H1 (cell line): ENCODE results near the gene SHISAL1. TPM values are rescaled to one million over a fixed set of nuclear protein-coding genes. Genes with fewer than 3 reads are reported as not detected.

Source experiments
- CTCF ChIA-PET: fragments of 300-600 bp; sonication (Branson Sonifier 250); formaldehyde crosslinking; loops from one replicate; lab custom pipeline; 2021; ENCODE audit not compliant: partially characterized antibody; lab: Charles Lee
- POLR2A ChIA-PET: fragments of 300-600 bp; sonication (Branson Sonifier 250); formaldehyde crosslinking; loops from one replicate; lab custom pipeline; 2021; ENCODE audit warnings: inconsistent platforms; ENCODE audit not compliant: partially characterized antibody; lab: Charles Lee
- DNase-seq, 2 experiments: peaks; one replicate each; pipeline versions ENCODE4 v3.0.0 to v3.0.0-alpha.2; 2010 to 2022; ENCODE audit warnings: low spot score in 2 of 2, low read depth in 1 of 2, mixed read lengths in 1 of 2
- FAIRE-seq: peaks from 2 replicates; lab custom pipeline; 2011; peaks lifted over from hg19 to GRCh38; lab: Jason Lieb, UNC
- H2AFZ ChIP-seq: 2 replicates; pipeline ENCODE4 v1.8.1; 2012; ENCODE audit warnings: low read length, inconsistent platforms
- H2AK5ac ChIP-seq: 2 replicates; pipeline ENCODE4 v1.6.1; 2013; ENCODE audit warnings: low read depth, low read length
- H2BK120ac ChIP-seq: replicated peaks from 2 replicates; pipeline ENCODE3; 2013; ENCODE audit warnings: low read depth, low read length, inconsistent platforms
- H2BK12ac ChIP-seq: 2 replicates; pipeline ENCODE4 v1.6.1; 2013; ENCODE audit warnings: low read depth, low read length
- H2BK15ac ChIP-seq: 2 replicates; pipeline ENCODE4 v1.6.1; 2013; ENCODE audit warnings: low read length
- H2BK20ac ChIP-seq: 2 replicates; pipeline ENCODE4 v1.6.1; 2013; ENCODE audit warnings: low read length
- H2BK5ac ChIP-seq: 2 replicates; pipeline ENCODE4 v1.6.1; 2013; ENCODE audit warnings: low read depth, low read length
- H3K14ac ChIP-seq: 2 replicates; pipeline ENCODE4 v1.6.1; 2013; ENCODE audit warnings: inconsistent platforms; ENCODE audit not compliant: insufficient read length
- H3K18ac ChIP-seq: 2 replicates; pipeline ENCODE4 v1.6.1; 2013; ENCODE audit warnings: low read length; ENCODE audit errors: extremely low read depth
- H3K23ac ChIP-seq: 2 replicates; pipeline ENCODE4 v1.6.1; 2013; ENCODE audit warnings: inconsistent platforms; ENCODE audit not compliant: insufficient read length
- H3K23me2 ChIP-seq: 2 replicates; pipeline ENCODE4 v1.6.1; 2013; ENCODE audit warnings: low read depth, low read length
- H3K27ac ChIP-seq: 2 replicates; pipeline ENCODE4 v1.6.1; 2011; ENCODE audit warnings: low read depth, low read length, inconsistent platforms
- H3K27me3 ChIP-seq, 4 experiments: replicated peaks in 1 of 4; 1 replicate in 1 of 4; 2 replicates in 3 of 4; pipeline versions ENCODE4 v1.6.1 to v1.8.1; 2011 to 2013; ENCODE audit warnings: low read length in 3 of 4, mild to moderate bottlenecking in 3 of 4, inconsistent platforms in 2 of 4, mixed read lengths in 2 of 4, moderate library complexity in 1 of 4; ENCODE audit not compliant: control insufficient read depth in 3 of 4, insufficient read depth in 3 of 4; ENCODE audit errors: extremely low read depth in 1 of 4
- H3K36me3 ChIP-seq, 4 experiments: 2 replicates each; pipeline versions ENCODE4 v1.6.1 to v1.8.1; 2011 to 2013; ENCODE audit warnings: mild to moderate bottlenecking in 4 of 4, low read length in 3 of 4, moderate library complexity in 2 of 4, control low read depth in 1 of 4, inconsistent platforms in 1 of 4; ENCODE audit not compliant: insufficient read depth in 4 of 4, control insufficient read depth in 2 of 4
- H3K4ac ChIP-seq: replicated peaks from 2 replicates; pipeline ENCODE3; 2013; ENCODE audit warnings: low read length, low read depth, mixed read lengths, inconsistent platforms; ENCODE audit not compliant: insufficient read length
- H3K4me1 ChIP-seq, 4 experiments: replicated peaks in 1 of 4; 1 replicate in 1 of 4; 2 replicates in 3 of 4; pipeline versions ENCODE4 v1.6.1 to v1.8.1; 2011 to 2013; ENCODE audit warnings: low read length in 3 of 4, inconsistent platforms in 2 of 4, mixed read lengths in 1 of 4; ENCODE audit not compliant: insufficient read depth in 4 of 4, control insufficient read depth in 3 of 4
- H3K4me2 ChIP-seq, 2 experiments: 2 replicates each; pipeline versions ENCODE4 v1.6.1 to v1.8.1; 2011 to 2013; ENCODE audit warnings: low read depth in 2 of 2, low read length in 2 of 2, control low read depth in 1 of 2, inconsistent platforms in 1 of 2, mild to moderate bottlenecking in 1 of 2; ENCODE audit not compliant: insufficient read depth in 1 of 2
- H3K4me3 ChIP-seq, 4 experiments: fragments of 200-600, 300-600 bp in 1 of 4; sonication (generic), shearing (Covaris generic), sonication (Bioruptor Twin) in 1 of 4; 2 replicates each; pipeline versions ENCODE4 v1.5.1 to v1.8.1; 2011 to 2016; ENCODE audit warnings: low read length in 4 of 4, low read depth in 3 of 4, control low read depth in 2 of 4, inconsistent platforms in 2 of 4, mild to moderate bottlenecking in 2 of 4, mixed read lengths in 1 of 4, moderate library complexity in 1 of 4; ENCODE audit not compliant: insufficient read depth in 2 of 4; ENCODE audit errors: extremely low read depth in 1 of 4
- H3K56ac ChIP-seq: replicated peaks from 2 replicates; pipeline ENCODE3; 2013; ENCODE audit warnings: low read depth, mild to moderate bottlenecking, mixed read lengths, low read length, inconsistent platforms; ENCODE audit not compliant: insufficient read length
- H3K79me1 ChIP-seq: 2 replicates; pipeline ENCODE4 v1.6.1; 2013; ENCODE audit warnings: low read depth, low read length, control low read depth
- H3K79me2 ChIP-seq, 2 experiments: 2 replicates each; pipeline versions ENCODE4 v1.6.1 to v1.8.1; 2012 to 2013; ENCODE audit warnings: low read length in 2 of 2, mild to moderate bottlenecking in 2 of 2, inconsistent platforms in 1 of 2; ENCODE audit not compliant: insufficient read depth in 2 of 2, control insufficient read depth in 1 of 2
- H3K9ac ChIP-seq, 4 experiments: replicated peaks in 1 of 4; 1 replicate in 1 of 4; 2 replicates in 3 of 4; pipeline versions ENCODE4 v1.6.1 to v1.8.1; 2011 to 2013; ENCODE audit warnings: low read depth in 3 of 4, low read length in 3 of 4, control low read depth in 2 of 4, mild to moderate bottlenecking in 2 of 4, moderate library complexity in 2 of 4, inconsistent platforms in 1 of 4; ENCODE audit errors: extremely low read depth in 1 of 4
- H3K9me3 ChIP-seq, 2 experiments: 2 replicates each; pipeline versions ENCODE4 v1.6.1 to v1.8.1; 2012 to 2013; ENCODE audit warnings: mild to moderate bottlenecking in 2 of 2, moderate library complexity in 2 of 2, control low read depth in 1 of 2, inconsistent platforms in 1 of 2, low read depth in 1 of 2, low read length in 1 of 2, mixed read lengths in 1 of 2; ENCODE audit not compliant: insufficient read depth in 2 of 2
- H4K20me1 ChIP-seq, 2 experiments: replicated peaks in 1 of 2; 2 replicates each; pipeline versions ENCODE3 to v1.8.1; 2011 to 2013; ENCODE audit warnings: inconsistent platforms in 2 of 2, low read length in 2 of 2, mild to moderate bottlenecking in 1 of 2; ENCODE audit not compliant: insufficient read depth in 2 of 2, control insufficient read depth in 1 of 2
- H4K5ac ChIP-seq: 2 replicates; pipeline ENCODE4 v1.6.1; 2013; ENCODE audit warnings: low read length, low read depth, mixed read lengths, inconsistent platforms; ENCODE audit not compliant: insufficient read length
- H4K8ac ChIP-seq: 2 replicates; pipeline ENCODE4 v1.8.0; 2013; ENCODE audit warnings: mild to moderate bottlenecking, moderate library complexity, low read length, inconsistent platforms; ENCODE audit not compliant: insufficient read depth; ENCODE audit errors: extremely low read depth
- H4K91ac ChIP-seq: replicated peaks from 2 replicates; pipeline ENCODE3; 2013; ENCODE audit warnings: low read length, mixed read lengths, inconsistent platforms; ENCODE audit not compliant: insufficient read length
- CHD2 ChIP-seq: IDR thresholded peaks from 2 replicates; pipeline ENCODE4 v1.6.1; 2012; ENCODE audit warnings: low read length, improper control_type of control experiment
- E2F6 ChIP-seq: IDR thresholded peaks from 2 replicates; pipeline ENCODE4 v1.6.1; 2012; ENCODE audit warnings: inconsistent platforms
- PHF8 ChIP-seq: fragments of 200-600 bp; sonication (generic); conservative IDR thresholded peaks from 2 replicates; pipeline ENCODE4 v1.7.1; 2012; ENCODE audit warnings: low read depth, mild to moderate bottlenecking, inconsistent platforms, low read length, moderate library complexity
- POU5F1 ChIP-seq: IDR thresholded peaks from 2 replicates; pipeline ENCODE4 v1.6.1; 2011; ENCODE audit warnings: low read depth, mild to moderate bottlenecking, low read length, moderate library complexity
- SP1 ChIP-seq: IDR thresholded peaks from 2 replicates; pipeline ENCODE4 v1.6.1; 2011; ENCODE audit warnings: low read depth, low read length
- TBP ChIP-seq: IDR thresholded peaks from 2 replicates; pipeline ENCODE4 v1.6.1; 2011; ENCODE audit warnings: low read depth, low read length, improper control_type of control experiment
- WGBS, 2 experiments: shearing (Covaris generic) in 1 of 2; methylation state at CpG; one replicate each; pipeline versions ENCODE4 v1.1.6 to v1.1.7; 2013 to 2015; ENCODE audit warnings: low lambda C conversion rate in 2 of 2, mixed read lengths in 2 of 2, inconsistent platforms in 1 of 2, low coverage in 1 of 2, missing lambda C conversion rate in 1 of 2; ENCODE audit not compliant: insufficient replicate concordance in 2 of 2, insufficient coverage in 1 of 2, insufficient read length in 1 of 2; ENCODE audit errors: extremely low coverage in 1 of 2, missing lambda C conversion rate in 1 of 2; 5-methylcytosine and 5-hydroxymethylcytosine counted together
- polyA plus RNA-seq, 7 experiments: library from polyadenylated mRNA; depleted of rRNA in 3 of 7; stranded (reverse) in 5 of 7; unstranded in 2 of 7; fragments of >200 nt in 5 of 7; fragments of 200-250 nt in 2 of 7; gene quantifications; 1 replicate in 5 of 7; 2 replicates in 1 of 7; 4 replicates in 1 of 7; pipeline versions ENCODE4 v1.2.1 to v1.2.3, GENCODE V29; 2011 to 2013; ENCODE audit warnings: missing spikeins in 2 of 7, mixed read lengths in 2 of 7
- total RNA-seq: library from RNA; stranded (reverse); fragmentation: NEBNext Ultra II Directional; extraction: Animal tissue kit (Norgen Biotek cat#: 25700); gene quantifications from 2 replicates; pipeline ENCODE4 v1.2.1, GENCODE V29; 2021

Gene SHISAL1
- total and polyA plus RNA-seq, 2 of the 8 experiments (the other 6 are each of a cell fraction or from before 2014, with no cell fraction given) = 3.7 to 5.8 TPM

GRCh38 chr22:44213489-44214043, 99.2 kb downstream of the SHISAL1 start:
- Histone ChIP-seq H3K4me2 (no peak overlapping the region), H2BK12ac (0 out of 2 replicates have a peak overlapping the region, but pooled peaks have one; percentile 10), H2BK15ac (no peak overlapping the region), H2BK20ac (no peak overlapping the region), H3K27ac (no peak overlapping the region), H3K14ac (no peak overlapping the region), H3K27me3 (no peaks in the 10 kb centered on the region), H3K36me3 (no peaks in the 10 kb centered on the region; a peak in 1 of 8 replicates), H3K4ac (no peak overlapping the region), H3K56ac (no peak overlapping the region), H3K18ac (no peak overlapping the region), H2BK120ac (no peak overlapping the region), H2AFZ (no peak overlapping the region), H3K79me2 (no peaks in the 10 kb centered on the region), H4K91ac (peak overlapping the region; percentile 56), H3K79me1 (no peaks in the 10 kb centered on the region), H3K23me2 (peaks cover 7% of the 10 kb centered on the region; the same call in 1 of the 2 replicates), H3K9ac (no peak overlapping the region), H2AK5ac (peak overlapping the region; percentile 80; the same call in 1 of the 2 replicates), H2BK5ac (no peak overlapping the region), H4K20me1 (peaks cover 0 to 5% of the 10 kb centered on the region in 2 experiments), H3K4me1 (no peaks in the 10 kb centered on the region; a peak in 1 of 7 replicates), H3K4me3 (no peak overlapping the region), H4K8ac (no peak overlapping the region), H3K9me3 (0 out of 4 replicates have a peak, but pooled peaks cover 0 to 3% of the 10 kb centered on the region in 2 experiments), H3K23ac (no peak overlapping the region), H4K5ac (no peak overlapping the region)
- ChIA-PET POLR2A (no interaction called here), CTCF (no interaction called here)
- DNase-seq = no peak
- no peak for FAIRE-seq
- WGBS, 2 experiments = 82% methylated on average over 3 of the region's 3 CpGs; no CpG with 5 or more reads in 1 of the 2 experiments
- no peak for TF ChIP-seq SP1
- no peak for TF ChIP-seq POU5F1
- TF ChIP-seq TBP = no peak
- TF ChIP-seq CHD2 = no peak
- no peak for TF ChIP-seq E2F6
- no peak for TF ChIP-seq PHF8
